ENCODE results near the gene DCC. TPM values are rescaled to one million over a fixed set of nuclear protein-coding genes. Genes with fewer than 3 reads are reported as not detected.

Gene DCC
- total and polyA plus RNA-seq, 2 of the 8 experiments (the other 6 are each of a cell fraction or from before 2014, with no cell fraction given), result 0.14 to 1.4 TPM

- Histone ChIP-seq H4K91ac (replicated peaks; ENCODE audit: insufficient read length, low read length) (no peak overlapping the region), H3K9ac (replicated peaks in 1 of 4; ENCODE audit: extremely low read depth in 1 of 4, low read depth in 3 of 4, low read length in 3 of 4) (no peak overlapping the region), H3K36me3 (ENCODE audit: control insufficient read depth in 2 of 4, insufficient read depth in 4 of 4, low read length in 3 of 4) (no peaks in the 10 kb centered on the region), H3K79me1 (ENCODE audit: low read depth, low read length) (no peaks in the 10 kb centered on the region), H2BK5ac (ENCODE audit: low read depth, low read length) (no peak overlapping the region), H2AFZ (ENCODE audit: low read length) (no peak overlapping the region), H4K20me1 (replicated peaks in 1 of 2; ENCODE audit: control insufficient read depth in 1 of 2, insufficient read depth in 2 of 2, low read length in 2 of 2) (no peaks in the 10 kb centered on the region), H3K9me3 (ENCODE audit: insufficient read depth in 2 of 2, low read depth in 1 of 2, low read length in 1 of 2) (0 out of 4 replicates have a peak, but pooled peaks cover 0 to 5% of the 10 kb centered on the region in 2 experiments), H4K8ac (ENCODE audit: extremely low read depth, insufficient read depth, low read length) (no peak overlapping the region), H3K79me2 (ENCODE audit: control insufficient read depth in 1 of 2, insufficient read depth in 2 of 2, low read length in 2 of 2) (no peaks in the 10 kb centered on the region), H2AK5ac (ENCODE audit: low read depth, low read length) (no peak overlapping the region), H4K5ac (ENCODE audit: insufficient read length, low read depth, low read length) (no peak overlapping the region), H3K56ac (replicated peaks; ENCODE audit: insufficient read length, low read depth, low read length) (no peak overlapping the region), H2BK12ac (ENCODE audit: low read depth, low read length) (no peak overlapping the region), H3K4me2 (ENCODE audit: insufficient read depth in 1 of 2, low read depth in 2 of 2, low read length in 2 of 2) (no peak overlapping the region), H3K4me1 (replicated peaks in 1 of 4; ENCODE audit: control insufficient read depth in 3 of 4, insufficient read depth in 4 of 4, low read length in 3 of 4) (peaks cover 0 to 2% (median under 1%) of the 10 kb centered on the region in 4 experiments; a peak in 2 of 7 replicates), H3K14ac (ENCODE audit: insufficient read length) (no peak overlapping the region), H2BK20ac (ENCODE audit: low read length) (no peak overlapping the region), H3K18ac (ENCODE audit: extremely low read depth, low read length) (no peak overlapping the region), H3K4me3 (ENCODE audit: extremely low read depth in 1 of 4, insufficient read depth in 2 of 4, low read depth in 3 of 4, low read length in 4 of 4) (no peak overlapping the region), H2BK120ac (replicated peaks; ENCODE audit: low read depth, low read length) (no peak overlapping the region), H2BK15ac (ENCODE audit: low read length) (no peak overlapping the region), H3K23me2 (ENCODE audit: low read depth, low read length) (no peaks in the 10 kb centered on the region), H3K4ac (replicated peaks; ENCODE audit: insufficient read length, low read depth, low read length) (no peak overlapping the region), H3K23ac (ENCODE audit: insufficient read length) (no peak overlapping the region), H3K27me3 (replicated peaks in 1 of 4; ENCODE audit: control insufficient read depth in 3 of 4, extremely low read depth in 1 of 4, insufficient read depth in 3 of 4, low read length in 3 of 4) (no peaks in the 10 kb centered on the region), H3K27ac (ENCODE audit: low read depth, low read length) (no peak overlapping the region)
- 81% methylated on average over 3 of the region's 3 CpGs; no CpG with 5 or more reads in 1 of the 2 experiments for WGBS, 2 experiments (ENCODE audit: extremely low coverage in 1 of 2, insufficient coverage in 1 of 2, insufficient read length in 1 of 2, insufficient replicate concordance in 2 of 2, low coverage in 1 of 2, low lambda C conversion rate in 2 of 2, missing lambda C conversion rate in 1 of 2)
- DNase-seq (ENCODE audit: low read depth in 1 of 2, low spot score in 2 of 2), result no peak
- FAIRE-seq, result no peak
- ChIA-PET CTCF (ENCODE audit: partially characterized antibody) (no interaction called here), POLR2A (ENCODE audit: partially characterized antibody) (no interaction called here)
- no peak for TF ChIP-seq CTBP2 (IDR thresholded peaks at IDR 0.05; ENCODE audit: borderline replicate concordance, insufficient read depth, insufficient read length, low read length)
- no peak for TF ChIP-seq JUND (IDR thresholded peaks at IDR 0.05; ENCODE audit: low read length)
- no peak for TF ChIP-seq CREB1 (IDR thresholded peaks at IDR 0.05)
- no peak for TF ChIP-seq GABPA (IDR thresholded peaks at IDR 0.05; ENCODE audit: borderline replicate concordance, insufficient read depth, low read length)
- no peak for TF ChIP-seq BRCA1 (IDR thresholded peaks at IDR 0.05; ENCODE audit: low read depth, low read length)
- no peak for TF ChIP-seq NANOG (IDR thresholded peaks at IDR 0.05; ENCODE audit: insufficient read depth, low read depth, low read length, poor library complexity, severe bottlenecking)
- TF ChIP-seq SIN3A (conservative IDR thresholded peaks at IDR 0.05 in 1 of 2, IDR thresholded peaks at IDR 0.05 in 1 of 2; ENCODE audit: low read depth in 1 of 2, low read length in 2 of 2), result no peak
- no peak for TF ChIP-seq CHD1 (IDR thresholded peaks at IDR 0.05; ENCODE audit: low read depth, low read length)
- no peak for TF ChIP-seq TAF7 (optimal IDR thresholded peaks at IDR 0.05; ENCODE audit: borderline replicate concordance, low read depth, low read length)
- no peak for TF ChIP-seq RXRA (IDR thresholded peaks at IDR 0.05; ENCODE audit: insufficient read depth, low read depth, low read length)
- no peak for TF ChIP-seq EGR1 (IDR thresholded peaks at IDR 0.05; ENCODE audit: borderline replicate concordance, low read depth, low read length)
- TF ChIP-seq TCF12 (IDR thresholded peaks at IDR 0.05; ENCODE audit: low read depth, low read length), result no peak
- no peak for TF ChIP-seq TEAD4 (IDR thresholded peaks at IDR 0.05; ENCODE audit: low read depth, low read length)
- TF ChIP-seq POLR2A (IDR thresholded peaks at IDR 0.05; ENCODE audit: control extremely low read depth in 1 of 2, low read depth in 2 of 2, low read length in 2 of 2), result no peak
- no peak for TF ChIP-seq FOSL1 (IDR thresholded peaks at IDR 0.05; ENCODE audit: insufficient read depth, low read depth, low read length)
Measured at GRCh38 chr18:52678034-52678433, 338.0 kb downstream of the DCC start.

Data from H1 (cell line).